GM18511 (cell line): Measurements from ENCODE around the gene GNAQ.
"Not testable (repeated sequence)": the region's sequence is repeated elsewhere in the genome, so short reads cannot be mapped to it uniquely, and the experiment has no call there.

ENCODE experiments used
- ATAC-seq: cut with Tn5 transposase; IDR thresholded peaks from one replicate; pipeline ENCODE4 v1.9.1; 2021; ENCODE audit warnings: mild to moderate bottlenecking, moderate library complexity; ENCODE audit not compliant: unreplicated experiment

Gene GNAQ

GRCh38 chr9:78031444-78031892 is at the start of gene GNAQ:
Gene GNAQ (minus strand): TSS chr9:78031811. CDS start chr9:78031235, 576 bp downstream.
- peak; percentile 31 for ATAC-seq

GRCh38 chr9:78074385-78075291 is 43.0 kb upstream of the GNAQ start:
- ATAC-seq, result no peak

GRCh38 chr9:78073722-78074121 is 42.1 kb upstream of the GNAQ start:
- no peak for ATAC-seq

- no peak for ATAC-seq
Observed at GRCh38 chr9:78072586-78073199, 41.1 kb upstream of the GNAQ start.

- ATAC-seq, result no peak
Observed at GRCh38 chr9:78070521-78070920, 38.9 kb upstream of the GNAQ start.

GRCh38 chr9:78064075-78064474 is 32.5 kb upstream of the GNAQ start:
- no peak for ATAC-seq

GRCh38 chr9:78062710-78063109 is 31.1 kb upstream of the GNAQ start:
- ATAC-seq, result no peak

- not testable (repeated sequence) for ATAC-seq
Observed at GRCh38 chr9:78054218-78054617, 22.6 kb upstream of the GNAQ start.

GRCh38 chr9:78053627-78054026 is 22.0 kb upstream of the GNAQ start:
- no peak for ATAC-seq

GRCh38 chr9:78050421-78050820 is 18.8 kb upstream of the GNAQ start:
- ATAC-seq, result no peak

- no peak for ATAC-seq
Observed at GRCh38 chr9:78049484-78049883, 17.9 kb upstream of the GNAQ start.

- no peak for ATAC-seq
Observed at GRCh38 chr9:78047106-78047505, 15.5 kb upstream of the GNAQ start.

GRCh38 chr9:78046112-78046511 is 14.5 kb upstream of the GNAQ start:
- ATAC-seq, result no peak

GRCh38 chr9:78044886-78045285 is 13.3 kb upstream of the GNAQ start:
- no peak for ATAC-seq

GRCh38 chr9:78044189-78044588 is 12.6 kb upstream of the GNAQ start:
- no peak for ATAC-seq

- ATAC-seq, result no peak
Observed at GRCh38 chr9:78041971-78042370, 10.4 kb upstream of the GNAQ start.

GRCh38 chr9:78040726-78041125 is 9.1 kb upstream of the GNAQ start:
- no peak for ATAC-seq

- no peak for ATAC-seq
Observed at GRCh38 chr9:78038620-78039300, 7.1 kb upstream of the GNAQ start.

- ATAC-seq, result peak; percentile 57
Observed at GRCh38 chr9:78035383-78035993, 3.9 kb upstream of the GNAQ start.

- no peak for ATAC-seq
Observed at GRCh38 chr9:78033870-78034269, 2.3 kb upstream of the GNAQ start.
